H1 (cell line): ENCODE measurements around the gene U2AF1L4. TPM values are rescaled to one million over a fixed set of nuclear protein-coding genes. Genes with fewer than 3 reads are reported as not detected.

Experiments
- BACH1 ChIP-seq: IDR thresholded peaks from 2 replicates; pipeline ENCODE4 v1.6.1; 2012; ENCODE audit warnings: low read length, improper control_type of control experiment
- CBX5 ChIP-seq: fragments of 300-800, 300-1000 bp; sonication (generic); IDR thresholded peaks from 2 replicates; pipeline ENCODE4 v1.7.1; 2016; ENCODE audit warnings: antibody characterized with exemption, low read length, low read depth
- CBX8 ChIP-seq: fragments of 300-800, 300-1000 bp; sonication (generic); IDR thresholded peaks from 2 replicates; pipeline ENCODE4 v1.7.1; 2016; ENCODE audit warnings: low read depth, low read length, borderline replicate concordance
- CHD7 ChIP-seq: fragments of 300-600 bp; sonication (generic); IDR thresholded peaks from 2 replicates; pipeline ENCODE4 v1.7.1; 2012; ENCODE audit warnings: low read length, moderate library complexity, mild to moderate bottlenecking, inconsistent platforms; ENCODE audit not compliant: insufficient replicate concordance
- CTCF ChIP-seq, 3 experiments: IDR thresholded peaks; 1 replicate in 2 of 3; 2 replicates in 1 of 3; pipeline versions ENCODE4 v1.5.1 to v1.6.1; 2011; ENCODE audit warnings: low read length in 3 of 3, mild to moderate bottlenecking in 3 of 3, inconsistent platforms in 2 of 3, low read depth in 1 of 3, moderate library complexity in 1 of 3; ENCODE audit not compliant: insufficient read depth in 1 of 3; ENCODE audit errors: control extremely low read depth in 1 of 3
- KDM5A ChIP-seq: fragments of 200-600 bp; IDR thresholded peaks from 2 replicates; pipeline ENCODE4 v1.7.1; 2012; ENCODE audit warnings: mild to moderate bottlenecking, low read length, inconsistent platforms, mixed read lengths
- SIX5 ChIP-seq: IDR thresholded peaks from 2 replicates; pipeline ENCODE4 v1.6.1; 2011; ENCODE audit warnings: mild to moderate bottlenecking, low read depth, low read length
- TBP ChIP-seq: IDR thresholded peaks from 2 replicates; pipeline ENCODE4 v1.6.1; 2011; ENCODE audit warnings: low read depth, low read length, improper control_type of control experiment
- polyA plus RNA-seq, 7 experiments: library from polyadenylated mRNA; depleted of rRNA in 3 of 7; stranded (reverse) in 5 of 7; unstranded in 2 of 7; fragments of >200 nt in 5 of 7; fragments of 200-250 nt in 2 of 7; gene quantifications; 1 replicate in 5 of 7; 2 replicates in 1 of 7; 4 replicates in 1 of 7; pipeline versions ENCODE4 v1.2.1 to v1.2.3, GENCODE V29; 2011 to 2013; ENCODE audit warnings: missing spikeins in 2 of 7, mixed read lengths in 2 of 7
- total RNA-seq: library from RNA; stranded (reverse); fragmentation: NEBNext Ultra II Directional; extraction: Animal tissue kit (Norgen Biotek cat#: 25700); gene quantifications from 2 replicates; pipeline ENCODE4 v1.2.1, GENCODE V29; 2021

U2AF1L4 gene
- total and polyA plus RNA-seq, 2 of the 8 experiments (the other 6 are each of a cell fraction or from before 2014, with no cell fraction given) = 15.1 to 32.7 TPM

- no peak for TF ChIP-seq CHD7
- TF ChIP-seq TBP = no peak
- no peak for TF ChIP-seq SIX5
- TF ChIP-seq CTCF (IDR thresholded peaks at IDR 0.05; ENCODE audit: control extremely low read depth in 1 of 3, insufficient read depth in 1 of 3, low read depth in 1 of 3, low read length in 3 of 3) = no peak
- no peak for TF ChIP-seq CBX5
- TF ChIP-seq CBX8 = no peak
- TF ChIP-seq KDM5A = no peak
- no peak for TF ChIP-seq BACH1
These were observed 9.3 kb upstream of the U2AF1L4 start (continued) for GRCh38 chr19:35754370-35755130.
